ENCODE measurements around the gene NFYA. TPM values are rescaled to one million over a fixed set of nuclear protein-coding genes. Genes with fewer than 3 reads are reported as not detected.

The NFYA gene
- total and polyA plus RNA-seq, 2 of the 13 experiments (the other 11 are each of a cell fraction or from before 2014, with no cell fraction given), result 16.0 to 22.9 TPM

DNA sequence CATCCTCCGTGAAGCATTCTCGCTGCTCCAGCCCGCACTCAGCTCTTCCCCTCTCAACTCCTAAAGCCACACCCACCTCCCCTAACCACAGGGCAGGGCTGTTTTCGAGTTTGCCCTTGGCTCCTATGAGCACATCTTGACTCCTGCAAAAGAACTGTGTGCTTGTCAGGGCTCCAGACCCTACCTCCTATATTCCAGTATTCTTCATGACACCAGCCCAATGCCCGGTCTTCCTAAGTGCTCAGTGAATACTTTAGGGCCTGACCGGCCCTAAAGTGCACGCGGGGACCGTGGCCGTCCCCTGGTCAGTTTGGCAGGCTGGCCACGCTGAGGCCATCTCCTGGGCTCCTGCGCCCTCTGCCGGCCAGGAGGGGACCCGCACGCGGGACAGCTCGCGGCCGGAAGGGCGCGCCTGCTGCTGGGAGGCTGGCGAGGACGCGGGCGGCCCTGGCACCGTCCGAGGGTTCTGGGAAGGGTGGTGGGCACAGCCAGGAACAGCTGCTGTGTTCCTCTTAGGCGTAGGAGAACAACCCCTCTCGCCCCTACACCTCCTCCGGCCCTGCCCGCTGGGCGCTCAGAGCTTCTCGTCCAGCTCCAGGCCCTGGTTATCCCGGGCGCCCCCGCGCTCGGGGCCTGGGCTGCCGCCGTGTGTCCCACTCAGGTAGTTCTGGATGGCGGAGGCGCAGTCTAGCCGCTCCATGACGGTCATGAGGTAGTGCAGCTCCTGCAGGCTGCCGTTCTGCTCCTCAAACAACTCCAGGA lies 44.8 kb upstream of the NFYA start (continued):
- TF ChIP-seq ZBTB39 (CRISPR knock-in tag; IDR thresholded peaks at IDR 0.05) (no peak), KMT2A (CRISPR knock-in tag; IDR thresholded peaks at IDR 0.05) (0 out of 2 replicates have a peak, but pooled peaks have one; percentile 36), GABPA (IDR thresholded peaks at IDR 0.05; ENCODE audit: low read depth, low read length) (no peak), GABPA (CRISPR knock-in tag; IDR thresholded peaks at IDR 0.05; ENCODE audit: low read depth) (no peak), EED (CRISPR knock-in tag; IDR thresholded peaks at IDR 0.05) (no peak), ZNF335 (CRISPR knock-in tag; IDR thresholded peaks at IDR 0.05) (no peak), NFIB (CRISPR knock-in tag; IDR thresholded peaks at IDR 0.05; ENCODE audit: borderline replicate concordance) (no peak), SMC3 (IDR thresholded peaks at IDR 0.05; ENCODE audit: low read length) (peak; percentile 42; the same call in 1 of the 2 replicates), ZFP82 (CRISPR knock-in tag; IDR thresholded peaks at IDR 0.05; ENCODE audit: borderline replicate concordance) (no peak), IRF9 (CRISPR knock-in tag; IDR thresholded peaks at IDR 0.05; ENCODE audit: borderline replicate concordance) (peak; percentile 81; the same call in 1 of the 2 replicates), ARNT (IDR thresholded peaks at IDR 0.05) (no peak), MTA1 (CRISPR knock-in tag; IDR thresholded peaks at IDR 0.05; ENCODE audit: borderline replicate concordance) (peak; percentile 78; the same call in 1 of the 2 replicates), THAP7 (CRISPR knock-in tag; IDR thresholded peaks at IDR 0.05) (peak; percentile 87; the same call in 1 of the 2 replicates), FOXC1 (CRISPR knock-in tag; IDR thresholded peaks at IDR 0.05; ENCODE audit: borderline replicate concordance) (peak; percentile 67; the same call in 1 of the 2 replicates)
- TF ChIP-seq, protein P1, sequence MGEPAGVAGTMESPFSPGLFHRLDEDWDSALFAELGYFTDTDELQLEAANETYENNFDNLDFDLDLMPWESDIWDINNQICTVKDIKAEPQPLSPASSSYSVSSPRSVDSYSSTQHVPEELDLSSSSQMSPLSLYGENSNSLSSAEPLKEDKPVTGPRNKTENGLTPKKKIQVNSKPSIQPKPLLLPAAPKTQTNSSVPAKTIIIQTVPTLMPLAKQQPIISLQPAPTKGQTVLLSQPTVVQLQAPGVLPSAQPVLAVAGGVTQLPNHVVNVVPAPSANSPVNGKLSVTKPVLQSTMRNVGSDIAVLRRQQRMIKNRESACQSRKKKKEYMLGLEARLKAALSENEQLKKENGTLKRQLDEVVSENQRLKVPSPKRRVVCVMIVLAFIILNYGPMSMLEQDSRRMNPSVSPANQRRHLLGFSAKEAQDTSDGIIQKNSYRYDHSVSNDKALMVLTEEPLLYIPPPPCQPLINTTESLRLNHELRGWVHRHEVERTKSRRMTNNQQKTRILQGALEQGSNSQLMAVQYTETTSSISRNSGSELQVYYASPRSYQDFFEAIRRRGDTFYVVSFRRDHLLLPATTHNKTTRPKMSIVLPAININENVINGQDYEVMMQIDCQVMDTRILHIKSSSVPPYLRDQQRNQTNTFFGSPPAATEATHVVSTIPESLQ (CRISPR knock-in tag; conservative IDR thresholded peaks at IDR 0.05), result no peak
- TF ChIP-seq, protein P2, sequence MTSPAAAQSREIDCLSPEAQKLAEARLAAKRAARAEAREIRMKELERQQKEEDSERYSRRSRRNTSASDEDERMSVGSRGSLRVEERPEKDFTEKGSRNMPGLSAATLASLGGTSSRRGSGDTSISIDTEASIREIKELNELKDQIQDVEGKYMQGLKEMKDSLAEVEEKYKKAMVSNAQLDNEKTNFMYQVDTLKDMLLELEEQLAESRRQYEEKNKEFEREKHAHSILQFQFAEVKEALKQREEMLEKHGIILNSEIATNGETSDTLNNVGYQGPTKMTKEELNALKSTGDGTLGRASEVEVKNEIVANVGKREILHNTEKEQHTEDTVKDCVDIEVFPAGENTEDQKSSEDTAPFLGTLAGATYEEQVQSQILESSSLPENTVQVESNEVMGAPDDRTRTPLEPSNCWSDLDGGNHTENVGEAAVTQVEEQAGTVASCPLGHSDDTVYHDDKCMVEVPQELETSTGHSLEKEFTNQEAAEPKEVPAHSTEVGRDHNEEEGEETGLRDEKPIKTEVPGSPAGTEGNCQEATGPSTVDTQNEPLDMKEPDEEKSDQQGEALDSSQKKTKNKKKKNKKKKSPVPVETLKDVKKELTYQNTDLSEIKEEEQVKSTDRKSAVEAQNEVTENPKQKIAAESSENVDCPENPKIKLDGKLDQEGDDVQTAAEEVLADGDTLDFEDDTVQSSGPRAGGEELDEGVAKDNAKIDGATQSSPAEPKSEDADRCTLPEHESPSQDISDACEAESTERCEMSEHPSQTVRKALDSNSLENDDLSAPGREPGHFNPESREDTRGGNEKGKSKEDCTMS (CRISPR knock-in tag; conservative IDR thresholded peaks at IDR 0.05), result no peak
- TF ChIP-seq, protein P3, sequence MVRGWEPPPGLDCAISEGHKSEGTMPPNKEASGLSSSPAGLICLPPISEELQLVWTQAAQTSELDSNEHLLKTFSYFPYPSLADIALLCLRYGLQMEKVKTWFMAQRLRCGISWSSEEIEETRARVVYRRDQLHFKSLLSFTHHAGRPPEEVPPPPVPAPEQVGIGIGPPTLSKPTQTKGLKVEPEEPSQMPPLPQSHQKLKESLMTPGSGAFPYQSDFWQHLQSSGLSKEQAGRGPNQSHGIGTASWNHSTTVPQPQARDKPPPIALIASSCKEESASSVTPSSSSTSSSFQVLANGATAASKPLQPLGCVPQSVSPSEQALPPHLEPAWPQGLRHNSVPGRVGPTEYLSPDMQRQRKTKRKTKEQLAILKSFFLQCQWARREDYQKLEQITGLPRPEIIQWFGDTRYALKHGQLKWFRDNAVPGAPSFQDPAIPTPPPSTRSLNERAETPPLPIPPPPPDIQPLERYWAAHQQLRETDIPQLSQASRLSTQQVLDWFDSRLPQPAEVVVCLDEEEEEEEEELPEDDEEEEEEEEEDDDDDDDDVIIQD (CRISPR knock-in tag; IDR thresholded peaks at IDR 0.05; ENCODE audit: low read depth), result peak; percentile 53; the same call in 1 of the 2 replicates
